H9 (cell line): ENCODE measurements around the gene DACH1. TPM values are rescaled to one million over a fixed set of nuclear protein-coding genes. Genes with fewer than 3 reads are reported as not detected.

ENCODE experiments used
- DNase-seq: peaks from one replicate; pipeline ENCODE4 v3.0.0-alpha.2; 2017
- H2AFZ ChIP-seq: one replicate; pipeline ENCODE4 v1.6.1; 2013; ENCODE audit warnings: mild to moderate bottlenecking, low read length, control low read depth, moderate library complexity
- H2AK5ac ChIP-seq: 2 replicates; pipeline ENCODE4 v1.6.1; 2013; ENCODE audit warnings: low read length, control low read depth, mixed read lengths; ENCODE audit not compliant: insufficient read length
- H2BK120ac ChIP-seq: one replicate; pipeline ENCODE4 v1.6.1; 2013; ENCODE audit warnings: low read depth, mild to moderate bottlenecking, low read length, control low read depth, inconsistent platforms; ENCODE audit not compliant: poor library complexity, severe bottlenecking
- H2BK12ac ChIP-seq: 2 replicates; pipeline ENCODE4 v1.6.1; 2013; ENCODE audit warnings: low read length, control low read depth, mixed read lengths, low read depth; ENCODE audit not compliant: insufficient read length
- H2BK15ac ChIP-seq: 2 replicates; pipeline ENCODE4 v1.6.1; 2013; ENCODE audit warnings: low read depth, low read length, control low read depth
- H2BK20ac ChIP-seq: one replicate; pipeline ENCODE4 v1.6.1; 2013; ENCODE audit warnings: low read depth, mild to moderate bottlenecking, low read length, control low read depth, inconsistent platforms; ENCODE audit not compliant: poor library complexity, severe bottlenecking
- H2BK5ac ChIP-seq: 2 replicates; pipeline ENCODE4 v1.6.1; 2013; ENCODE audit warnings: low read length, control low read depth, mixed read lengths; ENCODE audit not compliant: insufficient read length
- H3K14ac ChIP-seq: 2 replicates; pipeline ENCODE4 v1.6.1; 2013; ENCODE audit warnings: low read length, control low read depth; ENCODE audit not compliant: insufficient read depth
- H3K18ac ChIP-seq: 2 replicates; pipeline ENCODE4 v1.6.1; 2013; ENCODE audit warnings: low read depth, mild to moderate bottlenecking, mixed read lengths, low read length, control low read depth; ENCODE audit not compliant: insufficient read length
- H3K23ac ChIP-seq: 2 replicates; pipeline ENCODE4 v1.6.1; 2013; ENCODE audit warnings: low read length, control low read depth, mixed read lengths, low read depth; ENCODE audit not compliant: insufficient read length
- H3K23me2 ChIP-seq: 2 replicates; pipeline ENCODE4 v1.6.1; 2013; ENCODE audit warnings: low read depth, mild to moderate bottlenecking, mixed read lengths, low read length, control low read depth; ENCODE audit not compliant: insufficient read length, poor library complexity, severe bottlenecking
- H3K27ac ChIP-seq: 2 replicates; pipeline ENCODE4 v1.5.1; 2013; ENCODE audit warnings: low read length, control low read depth, mixed read lengths, low read depth; ENCODE audit not compliant: insufficient read length
- H3K27me3 ChIP-seq: 2 replicates; pipeline ENCODE4 v1.6.1; 2013; ENCODE audit warnings: low read length, control low read depth, inconsistent platforms; ENCODE audit not compliant: insufficient read depth
- H3K4ac ChIP-seq: 2 replicates; pipeline ENCODE4 v1.6.1; 2013; ENCODE audit warnings: low read depth, mild to moderate bottlenecking, control low read depth, inconsistent platforms, low read length, moderate library complexity
- H3K4me1 ChIP-seq: 2 replicates; pipeline ENCODE4 v1.6.1; 2013; ENCODE audit warnings: low read length, control low read depth, inconsistent platforms; ENCODE audit not compliant: insufficient read depth
- H3K4me2 ChIP-seq: 2 replicates; pipeline ENCODE4 v1.6.1; 2013; ENCODE audit warnings: low read length, control low read depth, mixed read lengths; ENCODE audit not compliant: insufficient read length, insufficient read depth
- H3K56ac ChIP-seq: 2 replicates; pipeline ENCODE4 v1.6.1; 2013; ENCODE audit warnings: low read depth, mild to moderate bottlenecking, mixed read lengths, low read length, control low read depth; ENCODE audit not compliant: insufficient read length
- H3K79me1 ChIP-seq: 2 replicates; pipeline ENCODE4 v1.6.1; 2013; ENCODE audit warnings: low read depth, mild to moderate bottlenecking, moderate library complexity, low read length, control low read depth, inconsistent platforms; ENCODE audit not compliant: insufficient read depth, poor library complexity, severe bottlenecking
- H3K79me2 ChIP-seq: 2 replicates; pipeline ENCODE4 v1.6.1; 2013; ENCODE audit warnings: low read length, control low read depth, inconsistent platforms; ENCODE audit not compliant: insufficient read depth
- H3K9ac ChIP-seq: 2 replicates; pipeline ENCODE4 v1.6.1; 2013; ENCODE audit warnings: low read length, control low read depth, mixed read lengths; ENCODE audit not compliant: insufficient read length; ENCODE audit errors: extremely low read depth
- H3K9me3 ChIP-seq: one replicate; pipeline ENCODE4 v1.6.1; 2013; ENCODE audit warnings: low read depth, low read length, inconsistent platforms; ENCODE audit not compliant: control insufficient read depth
- H3T11ph ChIP-seq: one replicate; pipeline ENCODE4 v1.6.1; 2013; ENCODE audit warnings: mild to moderate bottlenecking, low read length, control low read depth, inconsistent platforms
- H4K20me1 ChIP-seq: one replicate; pipeline ENCODE4 v1.6.1; 2013; ENCODE audit not compliant: control insufficient read depth, insufficient read length, insufficient read depth
- H4K5ac ChIP-seq: 2 replicates; pipeline ENCODE4 v1.6.1; 2013; ENCODE audit warnings: low read depth, mild to moderate bottlenecking, mixed read lengths, low read length, control low read depth; ENCODE audit not compliant: insufficient read length
- H4K8ac ChIP-seq: replicated peaks from 2 replicates; pipeline ENCODE4 v1.6.1; 2013; ENCODE audit warnings: low read length, control low read depth, mixed read lengths, low read depth; ENCODE audit not compliant: insufficient read length
- H4K91ac ChIP-seq: 2 replicates; pipeline ENCODE4 v1.6.1; 2013; ENCODE audit warnings: low read depth, mild to moderate bottlenecking, moderate library complexity, mixed read lengths, low read length, control low read depth; ENCODE audit not compliant: insufficient read length
- H3K27ac Mint-ChIP-seq, 3 experiments: 2 replicates in 2 of 3; 3 replicates in 1 of 3; pipeline ENCODE4 v1.8.0; 2020 to 2021; ENCODE audit warnings: mixed read lengths in 3 of 3, mild to moderate bottlenecking in 1 of 3, moderate library complexity in 1 of 3
- H3K27me3 Mint-ChIP-seq: 2 replicates; pipeline ENCODE4 v1.8.0; 2021; ENCODE audit warnings: low read depth, mild to moderate bottlenecking, moderate library complexity, mixed read lengths
- H3K36me3 Mint-ChIP-seq, 3 experiments: 2 replicates in 2 of 3; 3 replicates in 1 of 3; pipeline ENCODE4 v1.8.0; 2020 to 2021; ENCODE audit warnings: low read depth in 3 of 3, mixed read lengths in 3 of 3; ENCODE audit not compliant: insufficient read depth in 1 of 3
- H3K4me1 Mint-ChIP-seq, 2 experiments: 2 replicates each; pipeline ENCODE4 v1.8.0; 2020; ENCODE audit warnings: mixed read lengths in 2 of 2
- H3K4me3 Mint-ChIP-seq, 2 experiments: 2 replicates in 1 of 2; 3 replicates in 1 of 2; pipeline ENCODE4 v1.8.0; 2020 to 2021; ENCODE audit warnings: mild to moderate bottlenecking in 2 of 2, mixed read lengths in 2 of 2, moderate library complexity in 1 of 2
- H3K9me3 Mint-ChIP-seq, 2 experiments: 2 replicates in 1 of 2; 3 replicates in 1 of 2; pipeline ENCODE4 v1.8.0; 2020; ENCODE audit warnings: mild to moderate bottlenecking in 2 of 2, mixed read lengths in 2 of 2, moderate library complexity in 1 of 2
- CTCF ChIP-seq: fragments of 200-600 bp; sonication (generic); conservative IDR thresholded peaks from 3 replicates; pipeline ENCODE4 v1.8.0; 2021; ENCODE audit warnings: antibody characterized with exemption, mild to moderate bottlenecking
- WGBS: extraction: QIAGEN DNeasy Blood & Tissue Kit; methylation state at CpG from one replicate; pipeline ENCODE4 v1.1.7; 2013; ENCODE audit warnings: missing lambda C conversion rate, low lambda C conversion rate, mixed read lengths; ENCODE audit not compliant: insufficient read length; ENCODE audit errors: extremely low coverage; 5-methylcytosine and 5-hydroxymethylcytosine counted together
- total RNA-seq: library from RNA; stranded (reverse); gene quantifications from 2 replicates; pipeline ENCODE4 v1.2.1, GENCODE V29; 2021

Gene DACH1
- total RNA-seq, 1 experiment from 2014 or later: not detected

GRCh38 chr13:71617265-71617664 is 249.7 kb downstream of the DACH1 start:
- Histone ChIP-seq H2BK120ac (no peak overlapping the region), H3K4ac (no peak overlapping the region), H3K23ac (no peak overlapping the region), H2BK5ac (no peak overlapping the region), H2BK15ac (no peak overlapping the region), H3K18ac (no peak overlapping the region), H2BK20ac (no peak overlapping the region), H4K8ac (no peak overlapping the region), H2AFZ (no peak overlapping the region), H3K9ac (no peak overlapping the region), H4K20me1 (no peaks in the 10 kb centered on the region), H3K23me2 (no peaks in the 10 kb centered on the region), H3K9me3 (no peaks in the 10 kb centered on the region), H3T11ph (no peak overlapping the region), H4K91ac (no peak overlapping the region), H3K27ac (no peak overlapping the region), H3K79me2 (no peaks in the 10 kb centered on the region), H3K56ac (no peak overlapping the region), H3K14ac (no peak overlapping the region), H3K27me3 (no peaks in the 10 kb centered on the region), H4K5ac (no peak overlapping the region), H2BK12ac (no peak overlapping the region), H2AK5ac (no peak overlapping the region), H3K79me1 (no peaks in the 10 kb centered on the region), H3K4me1 (no peaks in the 10 kb centered on the region), H3K4me2 (no peak overlapping the region)
- no peak for DNase-seq
- no CpG with 5 or more reads among the region's 1 CpG for WGBS
- Mint-ChIP-seq H3K9me3 (no peaks in the 10 kb centered on the region), H3K4me3 (no peak overlapping the region), H3K27ac (no peak overlapping the region), H3K4me1 (peaks cover 6 to 9% of the 10 kb centered on the region in 2 experiments; a peak in 1 of 4 replicates), H3K36me3 (no peaks in the 10 kb centered on the region), H3K27me3 (no peaks in the 10 kb centered on the region)
- no peak for TF ChIP-seq CTCF
